ENCODE measurements around the gene SHQ1.
"Not testable (repeated sequence)": the region's sequence is repeated elsewhere in the genome, so short reads cannot be mapped to it uniquely, and the experiment has no call there.

Gene SHQ1

DNA sequence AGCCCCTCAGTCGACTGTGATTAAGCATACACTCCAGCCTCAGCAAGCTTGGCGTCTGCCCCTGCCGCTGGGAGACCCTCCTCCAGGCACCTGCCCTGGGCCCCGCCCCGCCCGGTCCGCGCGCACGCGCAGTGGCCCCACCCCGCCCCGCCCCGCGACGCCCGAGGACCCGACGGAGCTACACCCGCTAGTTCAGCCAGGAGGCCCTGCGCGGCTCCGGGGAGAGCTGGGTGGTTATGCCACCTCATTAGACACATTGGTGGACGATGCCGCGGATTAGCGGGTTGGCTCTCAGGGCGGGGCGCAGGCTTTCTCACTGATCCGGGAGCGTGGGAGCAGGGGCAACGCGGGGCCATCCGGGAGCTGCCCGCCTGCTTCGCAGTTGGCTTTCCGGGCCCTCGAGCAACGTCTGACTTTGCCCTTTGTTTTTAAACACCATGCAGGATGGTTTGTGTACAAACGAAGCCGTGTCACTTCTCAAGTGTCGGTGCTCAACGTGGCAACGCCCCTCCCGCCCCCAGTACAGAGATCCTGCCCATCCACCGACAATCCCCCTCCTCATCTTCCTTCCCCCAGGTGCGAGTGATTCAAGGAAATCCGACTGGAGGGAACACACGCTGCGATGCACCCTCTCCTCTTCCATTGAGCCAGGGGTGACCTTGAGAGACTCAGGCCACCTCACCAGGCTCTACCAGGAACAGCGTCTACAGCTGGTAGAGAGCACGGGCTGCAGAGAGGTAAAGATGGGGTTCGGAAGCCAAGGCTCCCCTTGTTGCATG lies 109.3 kb downstream of the SHQ1 start:
- H3K27ac ChIP-seq = no peak overlapping the region
- DNase-seq = no peak
- H3K9me3 ChIP-seq = peaks cover 0 to 10% (median 0%) of the 10 kb centered on the region in 3 donors
- H3K36me3 ChIP-seq = no peaks in the 10 kb centered on the region
- peak overlapping the region; percentile 43 to 51 for H3K4me3 ChIP-seq
- intact Hi-C loops (cut with DNase I; ENCODE audit: low total_unique reads) = no loop called here
- peaks cover 0 to 13% (median 9%) of the 10 kb centered on the region in 4 donors for H3K4me1 ChIP-seq
- TF ChIP-seq, protein P1, sequence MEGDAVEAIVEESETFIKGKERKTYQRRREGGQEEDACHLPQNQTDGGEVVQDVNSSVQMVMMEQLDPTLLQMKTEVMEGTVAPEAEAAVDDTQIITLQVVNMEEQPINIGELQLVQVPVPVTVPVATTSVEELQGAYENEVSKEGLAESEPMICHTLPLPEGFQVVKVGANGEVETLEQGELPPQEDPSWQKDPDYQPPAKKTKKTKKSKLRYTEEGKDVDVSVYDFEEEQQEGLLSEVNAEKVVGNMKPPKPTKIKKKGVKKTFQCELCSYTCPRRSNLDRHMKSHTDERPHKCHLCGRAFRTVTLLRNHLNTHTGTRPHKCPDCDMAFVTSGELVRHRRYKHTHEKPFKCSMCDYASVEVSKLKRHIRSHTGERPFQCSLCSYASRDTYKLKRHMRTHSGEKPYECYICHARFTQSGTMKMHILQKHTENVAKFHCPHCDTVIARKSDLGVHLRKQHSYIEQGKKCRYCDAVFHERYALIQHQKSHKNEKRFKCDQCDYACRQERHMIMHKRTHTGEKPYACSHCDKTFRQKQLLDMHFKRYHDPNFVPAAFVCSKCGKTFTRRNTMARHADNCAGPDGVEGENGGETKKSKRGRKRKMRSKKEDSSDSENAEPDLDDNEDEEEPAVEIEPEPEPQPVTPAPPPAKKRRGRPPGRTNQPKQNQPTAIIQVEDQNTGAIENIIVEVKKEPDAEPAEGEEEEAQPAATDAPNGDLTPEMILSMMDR (IDR thresholded peaks at IDR 0.05) = no peak
- H3K27me3 ChIP-seq = peaks cover 0 to 9% of the 10 kb centered on the region in 2 donors

DNA sequence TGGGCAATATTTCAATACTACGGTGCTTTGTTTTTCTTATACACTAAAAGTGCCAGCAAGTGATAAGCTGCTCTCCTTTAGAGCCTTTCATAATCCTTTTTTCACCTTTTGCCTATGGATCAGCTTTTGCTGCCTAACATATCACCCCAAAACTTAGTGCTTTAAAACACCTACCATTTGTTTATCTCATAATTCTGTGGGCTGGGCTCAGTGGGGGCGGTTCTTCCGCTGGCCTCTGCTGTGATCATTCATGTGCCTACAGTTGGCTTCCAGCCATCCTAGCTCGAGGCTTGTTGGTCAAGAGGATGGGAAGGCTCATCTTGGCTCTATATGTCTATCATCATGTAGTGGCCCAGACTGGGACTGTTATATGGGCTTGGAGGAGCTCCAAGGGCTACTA lies 113.2 kb downstream of the SHQ1 start:
- Histone ChIP-seq H3K4me1 (peaks cover 0 to 13% (median 9%) of the 10 kb centered on the region in 4 donors), H3K9me3 (peaks cover 0 to 24% (median 10%) of the 10 kb centered on the region in 3 donors), H3K27me3 (peaks cover 0 to 14% of the 10 kb centered on the region in 2 donors)
- H3K4me3 ChIP-seq; intact Hi-C loops (cut with DNase I; ENCODE audit: low total_unique reads); H3K27ac ChIP-seq; DNase-seq; H3K36me3 ChIP-seq: not testable (repeated sequence)

DNA sequence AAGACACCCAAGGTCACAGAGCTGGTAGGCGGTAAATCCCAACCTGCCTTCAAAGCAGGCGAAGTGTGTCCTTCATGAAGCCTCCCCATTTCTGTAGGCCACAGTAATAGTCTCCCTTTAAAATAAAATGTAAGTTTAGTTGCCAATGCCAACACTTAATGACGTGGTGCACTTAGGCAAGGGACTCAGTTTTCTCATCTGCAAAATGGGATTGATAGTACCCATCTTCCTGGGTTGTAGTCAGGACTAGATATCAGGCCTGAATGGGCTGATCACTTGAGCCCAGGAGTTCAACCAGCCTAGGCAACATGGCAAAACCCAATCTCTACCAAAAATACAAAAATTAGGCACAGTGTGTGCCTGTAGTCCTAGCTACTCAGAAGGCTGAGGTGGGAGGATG lies 114.6 kb downstream of the SHQ1 start:
- peaks cover 0 to 24% (median 10%) of the 10 kb centered on the region in 3 donors for H3K9me3 ChIP-seq

DNA sequence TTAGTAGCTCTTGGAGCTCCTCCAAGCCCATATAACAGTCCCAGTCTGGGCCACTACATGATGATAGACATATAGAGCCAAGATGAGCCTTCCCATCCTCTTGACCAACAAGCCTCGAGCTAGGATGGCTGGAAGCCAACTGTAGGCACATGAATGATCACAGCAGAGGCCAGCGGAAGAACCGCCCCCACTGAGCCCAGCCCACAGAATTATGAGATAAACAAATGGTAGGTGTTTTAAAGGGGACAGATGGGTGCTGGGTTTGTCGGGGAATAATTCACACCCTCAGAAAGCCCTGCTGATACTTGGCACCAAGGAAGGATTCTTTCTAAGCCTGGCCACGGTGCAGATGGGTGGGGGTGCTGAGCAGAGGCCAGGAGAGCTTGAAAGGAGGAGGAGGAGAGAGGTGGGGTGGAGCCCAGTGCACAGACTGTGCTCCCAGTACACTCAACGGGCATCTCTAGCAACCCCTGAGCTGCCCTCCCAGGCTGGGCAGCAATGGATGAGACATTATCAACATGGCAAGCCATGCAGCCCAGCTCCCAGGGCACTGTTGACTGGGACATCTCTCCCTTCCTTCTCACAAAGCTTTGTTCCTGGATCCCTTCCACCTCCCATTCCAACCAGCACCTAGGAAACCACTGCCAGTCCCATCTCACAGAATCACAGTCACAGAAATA lies 115.4 kb downstream of the SHQ1 start:
- H3K27ac ChIP-seq; H3K4me1 ChIP-seq; DNase-seq; H3K36me3 ChIP-seq; H3K4me3 ChIP-seq; intact Hi-C loops (cut with DNase I; ENCODE audit: low total_unique reads): not testable (repeated sequence)
- Histone ChIP-seq H3K27me3 (peaks cover 0 to 11% of the 10 kb centered on the region in 2 donors), H3K9me3 (peaks cover 0 to 24% (median 10%) of the 10 kb centered on the region in 3 donors)

More for the DNA sequence above, 114.6 kb downstream of the SHQ1 start:
- peaks cover 0 to 14% of the 10 kb centered on the region in 2 donors for H3K27me3 ChIP-seq
- DNase-seq = no peak
- intact Hi-C loops (cut with DNase I; ENCODE audit: low total_unique reads) = no loop called here
- no peak overlapping the region for H3K27ac ChIP-seq
- H3K4me1 ChIP-seq = peaks cover 0 to 8% (median 6%) of the 10 kb centered on the region in 4 donors
- TF ChIP-seq, protein P1 (IDR thresholded peaks at IDR 0.05) = no peak
- no peaks in the 10 kb centered on the region for H3K36me3 ChIP-seq
- no peak overlapping the region for H3K4me3 ChIP-seq

DNA sequence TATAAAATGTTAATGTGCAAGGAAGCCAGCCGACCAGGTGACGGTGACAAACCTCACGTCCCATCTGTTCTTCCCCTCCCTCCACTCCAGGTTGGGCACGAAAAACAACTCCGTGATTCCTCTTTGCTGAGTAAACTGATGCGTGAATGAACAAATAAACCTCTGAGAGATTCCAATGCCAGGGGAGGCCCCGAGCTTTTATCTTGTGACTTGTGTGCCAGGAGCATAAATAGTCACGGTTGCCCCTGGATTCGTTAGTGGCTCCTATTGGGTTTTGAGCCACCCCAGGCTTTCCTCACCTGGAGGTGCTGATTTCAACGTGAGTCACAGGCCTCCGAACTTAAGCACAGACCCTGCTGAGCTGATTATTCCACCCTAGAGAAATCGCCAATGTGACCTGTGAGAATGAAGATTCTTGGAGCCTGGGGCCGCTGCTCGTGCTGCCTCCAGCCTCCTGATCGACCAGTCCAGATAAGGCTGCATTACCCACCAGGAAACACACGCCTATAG lies 119.2 kb downstream of the SHQ1 start:
- H3K9me3 ChIP-seq = peaks cover 0 to 14% (median 10%) of the 10 kb centered on the region in 3 donors
- H3K4me3 ChIP-seq = no peak overlapping the region
- no peak overlapping the region for H3K27ac ChIP-seq
- TF ChIP-seq, protein P1 (IDR thresholded peaks at IDR 0.05) = no peak
- no peak for DNase-seq
- intact Hi-C loops (cut with DNase I; ENCODE audit: low total_unique reads) = loop anchor here (5.0 kb wide), 1 partner anchor 952 kb away; no protein-coding TSS in a partner anchor
- no peaks in the 10 kb centered on the region for H3K36me3 ChIP-seq
- peaks cover 0 to 5% of the 10 kb centered on the region in 2 donors for H3K27me3 ChIP-seq
- peaks cover 0 to 7% (median 0%) of the 10 kb centered on the region in 4 donors for H3K4me1 ChIP-seq

DNA sequence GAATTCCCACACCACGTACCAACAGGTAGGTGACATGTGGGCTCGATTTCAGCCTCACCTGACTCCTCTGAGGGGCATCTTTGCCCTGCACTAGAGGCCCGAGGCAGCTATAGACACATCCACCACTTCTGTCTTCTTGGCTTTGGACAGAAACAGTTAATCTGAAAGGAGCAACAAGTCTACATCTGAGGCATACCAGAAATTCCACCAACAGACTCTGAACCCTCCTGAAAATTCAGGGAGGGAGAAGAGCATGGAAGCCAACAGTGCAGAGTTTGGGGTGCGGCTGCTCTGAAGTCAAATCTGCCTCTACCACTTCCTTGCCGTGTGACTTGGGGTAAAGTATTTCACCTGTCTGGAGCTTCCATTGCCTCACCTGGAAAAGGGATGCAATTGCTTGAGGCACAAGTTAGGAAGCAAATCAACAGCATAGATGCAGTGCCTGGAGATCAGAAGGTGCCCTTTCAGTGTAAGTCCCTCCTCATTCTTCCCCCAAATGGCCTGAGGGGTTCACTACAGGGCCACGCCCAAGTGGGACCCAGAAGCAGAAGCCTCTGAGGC lies 119.8 kb downstream of the SHQ1 start:
- Histone ChIP-seq H3K36me3 (no peaks in the 10 kb centered on the region), H3K4me1 (peaks cover 0 to 13% (median 0%) of the 10 kb centered on the region in 4 donors), H3K9me3 (peaks cover 0 to 10% (median 7%) of the 10 kb centered on the region in 3 donors), H3K27me3 (peaks cover 0 to 5% of the 10 kb centered on the region in 2 donors), H3K27ac (no peak overlapping the region), H3K4me3 (no peak overlapping the region)
- intact Hi-C loops (cut with DNase I; ENCODE audit: low total_unique reads) = loop anchor here (5.0 kb wide), 1 partner anchor 951 kb away; no protein-coding TSS in a partner anchor
- TF ChIP-seq, protein P1 (IDR thresholded peaks at IDR 0.05) = no peak
- no peak for DNase-seq
